IMR-90 (cell line): ENCODE results near the gene SMYD5. TPM values are rescaled to one million over a fixed set of nuclear protein-coding genes. Genes with fewer than 3 reads are reported as not detected.

Source experiments
- ATAC-seq: fragments of 200-7000 bp; cut with Tn5 transposase; 2 replicates; pipeline ENCODE4 v1.9.1; 2020; ENCODE audit warnings: low read depth, mild to moderate bottlenecking, moderate library complexity
- BruUV-seq: library from RNA; stranded (reverse); fragments of 400-500 nt; replicated peaks from 2 replicates; lab custom pipeline; 2021; lab: Mats Ljungman, UMichigan
- CTCF ChIA-PET: fragments of 300-600 bp; formaldehyde crosslinking; extraction: SDS; loops from one replicate; lab custom pipeline; 2021; ENCODE audit warnings: antibody characterized with exemption; lab: Yijun Ruan, JAX
- POLR2A ChIA-PET: fragments of 300-600 bp; sonication (Branson Sonifier 250); formaldehyde crosslinking; loops from one replicate; lab custom pipeline; 2022; ENCODE audit warnings: antibody characterized with exemption; ENCODE audit not compliant: unreplicated experiment; lab: Charles Lee
- DNase-seq: peaks from one replicate; pipeline ENCODE4 v3.0.0; 2013
- H2AFZ ChIP-seq: replicated peaks from 2 replicates; pipeline ENCODE3; 2013; ENCODE audit warnings: low read length, mild to moderate bottlenecking; ENCODE audit not compliant: poor library complexity
- H2AK5ac ChIP-seq: 2 replicates; pipeline ENCODE4 v1.6.1; 2013; ENCODE audit warnings: low read depth, low read length, inconsistent platforms
- H2AK9ac ChIP-seq: replicated peaks from 2 replicates; pipeline ENCODE3; 2013; ENCODE audit warnings: mild to moderate bottlenecking, low read depth, low read length, moderate library complexity; ENCODE audit not compliant: poor library complexity
- H2BK120ac ChIP-seq: 2 replicates; pipeline ENCODE4 v1.6.1; 2013; ENCODE audit warnings: low read depth, low read length, inconsistent platforms
- H2BK15ac ChIP-seq: 3 replicates; pipeline ENCODE4 v1.6.1; 2013; ENCODE audit warnings: low read depth, low read length, inconsistent platforms
- H2BK20ac ChIP-seq: 2 replicates; pipeline ENCODE4 v1.6.1; 2013; ENCODE audit warnings: low read depth, mild to moderate bottlenecking, inconsistent platforms, low read length, moderate library complexity
- H2BK5ac ChIP-seq: 2 replicates; pipeline ENCODE4 v1.6.1; 2013; ENCODE audit warnings: mild to moderate bottlenecking, low read depth, low read length, inconsistent platforms; ENCODE audit not compliant: poor library complexity, severe bottlenecking
- H3K14ac ChIP-seq: replicated peaks from 2 replicates; pipeline ENCODE4 v1.6.1; 2013; ENCODE audit warnings: low read depth, low read length, inconsistent platforms
- H3K18ac ChIP-seq: 2 replicates; pipeline ENCODE4 v1.6.1; 2013; ENCODE audit warnings: low read depth, low read length, control low read depth
- H3K23ac ChIP-seq: 2 replicates; pipeline ENCODE4 v1.6.1; 2013; ENCODE audit warnings: low read depth, low read length, inconsistent platforms
- H3K27ac ChIP-seq: 2 replicates; pipeline ENCODE4 v1.5.1; 2013; ENCODE audit warnings: mild to moderate bottlenecking, control low read depth, low read length; ENCODE audit not compliant: insufficient read depth
- H3K27me3 ChIP-seq: 2 replicates; pipeline ENCODE4 v1.6.1; 2013; ENCODE audit warnings: low read length; ENCODE audit not compliant: control insufficient read depth, insufficient read depth
- H3K36me3 ChIP-seq: 2 replicates; pipeline ENCODE4 v1.6.1; 2013; ENCODE audit warnings: low read length, mixed read lengths; ENCODE audit not compliant: control insufficient read depth, insufficient read depth
- H3K4ac ChIP-seq: 2 replicates; pipeline ENCODE4 v1.6.1; 2013; ENCODE audit warnings: low read depth, low read length, inconsistent platforms
- H3K4me1 ChIP-seq: 2 replicates; pipeline ENCODE4 v1.6.1; 2013; ENCODE audit warnings: low read length, mixed read lengths; ENCODE audit not compliant: control insufficient read depth, insufficient read depth
- H3K4me2 ChIP-seq: 2 replicates; pipeline ENCODE4 v1.6.1; 2013; ENCODE audit warnings: low read depth, mild to moderate bottlenecking, control low read depth, low read length, moderate library complexity
- H3K4me3 ChIP-seq: 2 replicates; pipeline ENCODE4 v1.5.1; 2013; ENCODE audit warnings: low read depth, mild to moderate bottlenecking, control low read depth, low read length, moderate library complexity; ENCODE audit not compliant: insufficient read depth
- H3K56ac ChIP-seq: 2 replicates; pipeline ENCODE4 v1.6.1; 2013; ENCODE audit warnings: low read length, inconsistent platforms; ENCODE audit not compliant: insufficient read depth; ENCODE audit errors: extremely low read depth
- H3K79me1 ChIP-seq, 2 experiments: 2 replicates each; pipeline ENCODE4 v1.6.1; 2013; ENCODE audit warnings: low read length in 2 of 2, inconsistent platforms in 1 of 2, low read depth in 1 of 2
- H3K9ac ChIP-seq: 2 replicates; pipeline ENCODE4 v1.6.1; 2013; ENCODE audit warnings: low read depth, low read length, control low read depth
- H3K9me1 ChIP-seq: 2 replicates; pipeline ENCODE4 v1.6.1; 2013; ENCODE audit warnings: low read length, inconsistent platforms; ENCODE audit not compliant: insufficient read depth
- H3K9me3 ChIP-seq: 2 replicates; pipeline ENCODE4 v1.6.1; 2013; ENCODE audit warnings: low read length; ENCODE audit not compliant: control insufficient read depth, insufficient read depth
- H4K20me1 ChIP-seq: 2 replicates; pipeline ENCODE4 v1.6.1; 2013; ENCODE audit warnings: low read length, inconsistent platforms; ENCODE audit not compliant: insufficient read depth
- H4K5ac ChIP-seq: 2 replicates; pipeline ENCODE4 v1.6.1; 2013; ENCODE audit warnings: mild to moderate bottlenecking, low read depth, low read length, control low read depth
- H4K8ac ChIP-seq, 2 experiments: 2 replicates each; pipeline ENCODE4 v1.6.1; 2013; ENCODE audit warnings: low read depth in 2 of 2, low read length in 2 of 2, control low read depth in 1 of 2, inconsistent platforms in 1 of 2
- H4K91ac ChIP-seq: 2 replicates; pipeline ENCODE4 v1.6.1; 2013; ENCODE audit warnings: low read depth, low read length, inconsistent platforms; ENCODE audit not compliant: insufficient read depth
- BHLHE40 ChIP-seq: fragments of 150-350 bp; IDR thresholded peaks from 2 replicates; pipeline ENCODE4 v1.6.1; 2016; ENCODE audit warnings: mild to moderate bottlenecking, low read depth, low read length
- CEBPB ChIP-seq: IDR thresholded peaks from 2 replicates; pipeline ENCODE4 v1.6.1; 2012; ENCODE audit warnings: low read depth, low read length, improper control_type of control experiment
- CHD1 ChIP-seq: IDR thresholded peaks from 2 replicates; pipeline ENCODE4 v1.6.1; 2012; ENCODE audit warnings: low read depth, low read length, improper control_type of control experiment
- FOS ChIP-seq: fragments of 150-350 bp; IDR thresholded peaks from 2 replicates; pipeline ENCODE4 v1.6.1; 2016; ENCODE audit warnings: low read depth, low read length
- MAFK ChIP-seq: IDR thresholded peaks from 2 replicates; pipeline ENCODE4 v1.6.1; 2012; ENCODE audit warnings: low read depth, low read length, improper control_type of control experiment
- MAZ ChIP-seq: IDR thresholded peaks from 2 replicates; pipeline ENCODE4 v1.6.1; 2012; ENCODE audit warnings: low read depth, mild to moderate bottlenecking, low read length, improper control_type of control experiment, moderate library complexity, borderline replicate concordance
- MXI1 ChIP-seq: IDR thresholded peaks from 2 replicates; pipeline ENCODE4 v1.6.1; 2012; ENCODE audit warnings: low read depth, mild to moderate bottlenecking, low read length, moderate library complexity, borderline replicate concordance
- POLR2A ChIP-seq: IDR thresholded peaks from 2 replicates; pipeline ENCODE4 v1.6.1; 2012; ENCODE audit warnings: mild to moderate bottlenecking, low read depth, low read length
- RAD21 ChIP-seq: IDR thresholded peaks from 2 replicates; pipeline ENCODE4 v1.6.1; 2012; ENCODE audit warnings: low read length, improper control_type of control experiment
- RCOR1 ChIP-seq: IDR thresholded peaks from 2 replicates; pipeline ENCODE4 v1.6.1; 2012; ENCODE audit warnings: mild to moderate bottlenecking, low read length, improper control_type of control experiment; ENCODE audit not compliant: insufficient replicate concordance
- RFX5 ChIP-seq: IDR thresholded peaks from 2 replicates; pipeline ENCODE4 v1.8.0; 2012; ENCODE audit warnings: low read depth, mild to moderate bottlenecking, low read length, moderate library complexity
- SMC3 ChIP-seq: fragments of 150-350 bp; IDR thresholded peaks from 2 replicates; pipeline ENCODE4 v1.6.1; 2016; ENCODE audit warnings: low read depth, mild to moderate bottlenecking, antibody characterized with exemption, low read length, moderate library complexity
- WGBS, 2 experiments: methylation state at CpG; one replicate each; pipeline versions ENCODE4 v1.1.5 to v1.1.7; 2013; ENCODE audit warnings: missing lambda C conversion rate in 2 of 2; ENCODE audit not compliant: insufficient read length in 1 of 2; ENCODE audit errors: extremely low coverage in 2 of 2; 5-methylcytosine and 5-hydroxymethylcytosine counted together
- dilution Hi-C: fragments of 300-500 bp; cut with HindIII; formaldehyde crosslinking; loops from one replicate; pipeline ENCODE4 v1.14.3; 2018; ENCODE audit warnings: low sequenced_read_pairs; ENCODE audit not compliant: unreplicated experiment
- in situ Hi-C: fragments of 300-500 bp; cut with MboI; formaldehyde crosslinking; loops from 3 replicates; pipeline ENCODE4 v1.14.3; 2019; ENCODE audit warnings: low sequenced_read_pairs, inconsistent platforms, mixed read lengths
- intact Hi-C: fragments of 100-400 bp; cut with micrococcal nuclease; formaldehyde crosslinking; loops from 2 replicates; pipeline ENCODE4 v1.10.0; 2022
- polyA plus RNA-seq, 3 experiments: library from polyadenylated mRNA; depleted of rRNA; stranded (reverse); fragments of >200 nt; gene quantifications; 2 replicates each; pipeline ENCODE4 v1.2.3, GENCODE V29; 2012; ENCODE audit warnings: low replicate concordance in 1 of 3
- total RNA-seq: library from RNA; depleted of rRNA; stranded (reverse); fragments of >200 nt; gene quantifications from 2 replicates; pipeline ENCODE4 v1.2.3, GENCODE V29; 2012
- TF ChIP-seq, protein P1 (sequence below): fragments of 150-350 bp; IDR thresholded peaks from 2 replicates; pipeline ENCODE4 v1.6.1; 2016; ENCODE audit warnings: low read depth, mild to moderate bottlenecking, low read length, moderate library complexity, borderline replicate concordance
- TF ChIP-seq, protein P2 (sequence below): fragments of 150-350 bp; IDR thresholded peaks from 2 replicates; pipeline ENCODE4 v1.6.1; 2017; ENCODE audit warnings: mild to moderate bottlenecking, antibody characterized with exemption, low read length, low read depth
- TF ChIP-seq, protein P3 (sequence below): conservative IDR thresholded peaks from 2 replicates; pipeline ENCODE4 v1.5.1; 2012; ENCODE audit warnings: mild to moderate bottlenecking, low read depth, low read length, improper control_type of control experiment

The SMYD5 gene
- total and polyA plus RNA-seq, 2 of the 4 experiments (the other 2 are of a cell fraction) = 17.8 to 19.7 TPM

DNA sequence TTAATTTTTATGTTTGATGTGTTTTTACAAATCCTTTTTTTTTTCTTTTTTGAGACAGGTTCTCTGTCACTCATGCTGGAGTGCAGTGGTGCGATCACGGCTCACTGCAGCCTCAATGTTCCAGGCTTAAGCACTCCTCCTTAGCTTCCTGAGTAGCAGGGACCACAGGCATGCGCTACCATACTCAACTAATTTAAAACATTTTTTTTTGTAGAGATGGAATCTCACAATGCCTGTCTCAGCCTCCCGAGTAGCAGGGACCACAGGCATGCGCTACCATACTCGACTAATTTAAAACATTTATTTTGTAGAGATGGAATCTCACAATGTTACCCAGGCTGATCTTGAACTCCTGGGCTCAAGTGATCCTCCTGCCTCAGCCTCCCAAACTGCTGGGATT is 8.4 kb upstream of the SMYD5 start:
- intact Hi-C loops (no loop called here), in situ Hi-C loops (no loop called here), dilution Hi-C loops (no loop called here)
- no peak for DNase-seq
- no peak overlapping the region for H4K5ac ChIP-seq
- no peak for TF ChIP-seq MXI1
- TF ChIP-seq MAZ = no peak
- TF ChIP-seq RCOR1 = no peak
- TF ChIP-seq, protein P1, sequence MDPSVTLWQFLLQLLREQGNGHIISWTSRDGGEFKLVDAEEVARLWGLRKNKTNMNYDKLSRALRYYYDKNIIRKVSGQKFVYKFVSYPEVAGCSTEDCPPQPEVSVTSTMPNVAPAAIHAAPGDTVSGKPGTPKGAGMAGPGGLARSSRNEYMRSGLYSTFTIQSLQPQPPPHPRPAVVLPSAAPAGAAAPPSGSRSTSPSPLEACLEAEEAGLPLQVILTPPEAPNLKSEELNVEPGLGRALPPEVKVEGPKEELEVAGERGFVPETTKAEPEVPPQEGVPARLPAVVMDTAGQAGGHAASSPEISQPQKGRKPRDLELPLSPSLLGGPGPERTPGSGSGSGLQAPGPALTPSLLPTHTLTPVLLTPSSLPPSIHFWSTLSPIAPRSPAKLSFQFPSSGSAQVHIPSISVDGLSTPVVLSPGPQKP = no peak
- no peak for TF ChIP-seq RAD21
- TF ChIP-seq SMC3 = no peak
- no peak for TF ChIP-seq MAFK
- no peak for TF ChIP-seq CHD1
- no peak for TF ChIP-seq POLR2A
- no peak for TF ChIP-seq CEBPB
- TF ChIP-seq, protein P2, sequence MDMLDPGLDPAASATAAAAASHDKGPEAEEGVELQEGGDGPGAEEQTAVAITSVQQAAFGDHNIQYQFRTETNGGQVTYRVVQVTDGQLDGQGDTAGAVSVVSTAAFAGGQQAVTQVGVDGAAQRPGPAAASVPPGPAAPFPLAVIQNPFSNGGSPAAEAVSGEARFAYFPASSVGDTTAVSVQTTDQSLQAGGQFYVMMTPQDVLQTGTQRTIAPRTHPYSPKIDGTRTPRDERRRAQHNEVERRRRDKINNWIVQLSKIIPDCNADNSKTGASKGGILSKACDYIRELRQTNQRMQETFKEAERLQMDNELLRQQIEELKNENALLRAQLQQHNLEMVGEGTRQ = no peak
- no peak for TF ChIP-seq BHLHE40
- TF ChIP-seq FOS = no peak
- TF ChIP-seq, protein P3, sequence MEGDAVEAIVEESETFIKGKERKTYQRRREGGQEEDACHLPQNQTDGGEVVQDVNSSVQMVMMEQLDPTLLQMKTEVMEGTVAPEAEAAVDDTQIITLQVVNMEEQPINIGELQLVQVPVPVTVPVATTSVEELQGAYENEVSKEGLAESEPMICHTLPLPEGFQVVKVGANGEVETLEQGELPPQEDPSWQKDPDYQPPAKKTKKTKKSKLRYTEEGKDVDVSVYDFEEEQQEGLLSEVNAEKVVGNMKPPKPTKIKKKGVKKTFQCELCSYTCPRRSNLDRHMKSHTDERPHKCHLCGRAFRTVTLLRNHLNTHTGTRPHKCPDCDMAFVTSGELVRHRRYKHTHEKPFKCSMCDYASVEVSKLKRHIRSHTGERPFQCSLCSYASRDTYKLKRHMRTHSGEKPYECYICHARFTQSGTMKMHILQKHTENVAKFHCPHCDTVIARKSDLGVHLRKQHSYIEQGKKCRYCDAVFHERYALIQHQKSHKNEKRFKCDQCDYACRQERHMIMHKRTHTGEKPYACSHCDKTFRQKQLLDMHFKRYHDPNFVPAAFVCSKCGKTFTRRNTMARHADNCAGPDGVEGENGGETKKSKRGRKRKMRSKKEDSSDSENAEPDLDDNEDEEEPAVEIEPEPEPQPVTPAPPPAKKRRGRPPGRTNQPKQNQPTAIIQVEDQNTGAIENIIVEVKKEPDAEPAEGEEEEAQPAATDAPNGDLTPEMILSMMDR = no peak
- TF ChIP-seq RFX5 = no peak
- no peak overlapping the region for H3K4me2 ChIP-seq
- peaks cover 2% of the 10 kb centered on the region; the same call in 1 of the 2 replicates for H3K4me1 ChIP-seq
- ChIA-PET CTCF (no interaction called here), POLR2A (no interaction called here)
- H2BK5ac ChIP-seq = no peak overlapping the region
- H3K14ac ChIP-seq = no peak overlapping the region
- H3K27me3 ChIP-seq = peaks cover 59% of the 10 kb centered on the region
- no peak overlapping the region for H2BK15ac ChIP-seq
- WGBS, 2 experiments = no CpG with 5 or more reads among the region's 6 CpGs
- H2AFZ ChIP-seq = no peak overlapping the region
- no peak for ATAC-seq
- H2BK120ac ChIP-seq = no peak overlapping the region
- BruUV-seq = no TSS peak
- no peaks in the 10 kb centered on the region for H3K9me1 ChIP-seq
- no peaks in the 10 kb centered on the region for H3K36me3 ChIP-seq
- no peak overlapping the region for H2AK5ac ChIP-seq
- H4K91ac ChIP-seq = no peak overlapping the region
- H3K79me1 ChIP-seq = no peaks in the 10 kb centered on the region
- no peak overlapping the region for H3K4me3 ChIP-seq
- no peak overlapping the region for H3K18ac ChIP-seq
- H4K20me1 ChIP-seq = no peaks in the 10 kb centered on the region
- H3K23ac ChIP-seq = no peak overlapping the region
- H2BK20ac ChIP-seq = no peak overlapping the region
- no peak overlapping the region for H3K56ac ChIP-seq
- no peak overlapping the region for H3K4ac ChIP-seq
- H3K9me3 ChIP-seq = no peaks in the 10 kb centered on the region
- H4K8ac ChIP-seq = no peak overlapping the region
- H3K9ac ChIP-seq = no peak overlapping the region
- H2AK9ac ChIP-seq = no peak overlapping the region
- no peak overlapping the region for H3K27ac ChIP-seq
